Measurements from ENCODE around the gene GRIK4. TPM values are rescaled to one million over a fixed set of nuclear protein-coding genes. Genes with fewer than 3 reads are reported as not detected.

The GRIK4 gene
- total and polyA plus RNA-seq, 9 of the 15 experiments (the other 6 are each of a cell fraction or from before 2014, with no cell fraction given), result not detected

GRCh38 chr11:120680322-120680721 is 168.8 kb downstream of the GRIK4 start (continued):
- TF ChIP-seq ZNF740 (CRISPR knock-in tag; IDR thresholded peaks at IDR 0.05), result no peak
- no peak for TF ChIP-seq ZNF740 (tag; IDR thresholded peaks at IDR 0.05)
- no peak for TF ChIP-seq TEAD4 (IDR thresholded peaks at IDR 0.05; ENCODE audit: low read length)
- TF ChIP-seq TEAD4 (CRISPR knock-in tag; IDR thresholded peaks at IDR 0.05; ENCODE audit: borderline replicate concordance), result no peak
- no peak for TF ChIP-seq ZNF280A (IDR thresholded peaks at IDR 0.05; ENCODE audit: low read depth, partially characterized antibody)
- TF ChIP-seq ARHGAP35 (IDR thresholded peaks at IDR 0.05; ENCODE audit: partially characterized antibody), result no peak
- TF ChIP-seq TRIM25 (IDR thresholded peaks at IDR 0.05; ENCODE audit: borderline replicate concordance), result no peak
- no peak for TF ChIP-seq DLX4 (CRISPR knock-in tag; IDR thresholded peaks at IDR 0.05)
- no peak for TF ChIP-seq ZNF699 (CRISPR knock-in tag; IDR thresholded peaks at IDR 0.05; ENCODE audit: insufficient replicate concordance)

All from K562 (cell line).